ENCODE measurements around the gene RABGAP1.

DNA sequence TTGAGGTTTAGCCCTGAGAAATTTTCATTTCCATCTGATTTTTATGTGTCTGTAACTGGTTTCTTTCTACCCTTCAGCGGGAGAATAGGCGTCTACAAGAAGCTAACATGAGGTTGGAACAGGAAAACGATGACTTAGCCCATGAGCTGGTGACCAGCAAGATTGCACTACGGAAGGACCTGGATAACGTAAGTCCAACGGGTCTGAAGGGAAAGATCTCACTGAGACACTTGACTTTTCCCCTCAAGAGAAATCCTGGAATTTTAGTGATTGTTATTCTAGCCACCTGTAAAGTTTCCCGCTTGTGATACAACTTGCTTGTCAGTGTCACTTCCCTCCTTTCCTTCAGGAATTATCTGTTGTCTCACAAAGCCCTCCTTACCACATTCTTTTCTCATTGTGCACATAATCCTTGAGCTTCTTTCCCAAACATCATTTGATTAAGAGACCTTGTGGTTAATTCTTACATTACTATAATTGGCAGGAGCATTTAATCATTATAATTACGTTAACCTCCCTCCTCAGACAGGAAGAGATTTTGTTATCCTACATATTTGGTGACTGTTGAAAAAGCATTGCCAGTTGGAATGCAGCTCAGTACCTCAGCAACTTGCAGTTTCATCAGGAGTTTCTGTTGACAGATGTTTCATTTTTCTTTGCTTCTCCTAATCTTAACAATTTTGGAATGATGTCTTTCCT is 149.5 kb downstream of the RABGAP1 start:
- TF ChIP-seq CTCF (IDR thresholded peaks at IDR 0.05; ENCODE audit: insufficient read depth, low read depth, low read length): no peak
- TF ChIP-seq EZH2 (IDR thresholded peaks at IDR 0.05; ENCODE audit: insufficient read depth, low read length): no peak

All from astrocyte (in vitro differentiated cells and primary cell).